ENCODE results near the gene PROKR1. TPM values are rescaled to one million over a fixed set of nuclear protein-coding genes. Genes with fewer than 3 reads are reported as not detected.

The PROKR1 gene
- total RNA-seq, result under 0.01 TPM in 1 of 2 replicates, not detected in the other

DNA sequence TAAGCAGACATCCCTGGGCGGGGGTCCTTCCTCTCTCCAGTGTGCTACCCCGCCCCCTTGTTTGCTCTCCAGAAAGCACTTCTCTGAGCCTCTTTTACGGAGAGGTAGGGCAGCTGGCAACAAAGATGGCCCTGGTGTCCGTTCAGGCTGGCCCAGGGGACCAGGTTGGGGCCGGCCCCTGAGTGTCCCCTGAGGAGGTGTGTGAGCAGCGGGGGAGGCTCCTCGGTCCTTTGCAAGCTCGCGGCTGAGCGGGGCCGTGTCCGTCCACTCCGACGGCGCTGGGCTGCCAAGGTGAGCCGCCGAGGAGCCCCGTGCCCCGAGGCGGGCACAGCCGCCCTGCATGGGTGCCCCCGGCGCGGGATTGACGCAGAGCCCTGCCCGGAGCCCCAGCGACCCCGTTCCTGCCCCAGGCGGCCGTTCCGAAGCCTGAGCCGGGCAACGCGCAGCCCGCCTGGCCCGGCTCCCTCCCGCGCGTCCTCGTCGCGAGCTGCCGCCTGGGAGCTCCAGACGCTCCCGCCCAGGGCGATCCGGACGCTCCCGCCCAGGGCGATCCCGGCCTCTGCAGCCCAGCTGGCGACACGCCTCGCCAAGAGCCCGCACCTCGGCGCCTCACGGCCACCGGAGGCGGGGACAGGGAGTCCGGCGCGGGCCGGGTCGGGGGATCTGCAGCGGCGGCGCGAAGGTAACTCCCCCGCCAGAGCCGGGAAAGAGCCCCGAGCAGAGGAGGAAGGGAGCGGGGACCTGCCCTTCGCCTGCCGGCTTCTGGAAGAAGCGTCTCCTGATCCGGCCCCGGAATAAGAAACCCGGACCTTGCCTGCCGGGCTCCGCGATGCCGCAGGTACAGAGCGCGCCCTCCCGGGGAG lies at the start of gene PROKR1:
TSS of gene PROKR1 (plus strand) at position 569 of the 863 bp plus-strand sequence. CDS start 2,243 bp downstream, outside the sequence.

Other genes with a start within 250 kb of the PROKR1 start
- 0.33 and 0.48 TPM in 2 replicates for gene FBXO48, start 176.3 kb upstream of the PROKR1 start, total RNA-seq
- gene APLF, start 176.0 kb upstream of the PROKR1 start, total RNA-seq, result 4.2 and 5.6 TPM in 2 replicates
- gene ARHGAP25, start 91.2 kb downstream of the PROKR1 start, total RNA-seq, result 5.2 and 8.2 TPM in 2 replicates
- 0.33 TPM in 1 of 2 replicates, not detected in the other for gene BMP10, start 227.8 kb downstream of the PROKR1 start, total RNA-seq

Measured in vein endothelial cell (primary cell).